Panc1 (cell line): ENCODE measurements around the gene CDK5RAP3.
A peak's percentile ranks its signal among the peaks of the same experiment; 100 is the strongest.

Source experiments
- CTCF ChIP-seq: fragments of 450-650 bp; IDR thresholded peaks from 2 replicates; pipeline ENCODE4 v1.5.1; 2017; ENCODE audit warnings: mild to moderate bottlenecking
- POLR2AphosphoS5 ChIP-seq: IDR thresholded peaks from 2 replicates; pipeline ENCODE4 v1.6.1; 2012; ENCODE audit warnings: mild to moderate bottlenecking, low read depth, low read length, moderate library complexity
- REST ChIP-seq, 2 experiments: IDR thresholded peaks; 2 replicates each; pipeline ENCODE4 v1.6.1; 2011 to 2012; ENCODE audit warnings: low read depth in 2 of 2, control low read depth in 1 of 2, low read length in 1 of 2, mild to moderate bottlenecking in 1 of 2, moderate library complexity in 1 of 2; ENCODE audit not compliant: insufficient read depth in 1 of 2
- SIN3A ChIP-seq: IDR thresholded peaks from 2 replicates; pipeline ENCODE4 v1.6.1; 2012; ENCODE audit warnings: low read depth, mild to moderate bottlenecking, low read length, moderate library complexity, borderline replicate concordance; ENCODE audit not compliant: insufficient read depth
- TCF7L2 ChIP-seq: IDR thresholded peaks from 2 replicates; pipeline ENCODE4 v1.6.1; 2011; ENCODE audit warnings: mild to moderate bottlenecking, low read depth, low read length, inconsistent platforms

- TF ChIP-seq CTCF (peak; percentile 63), REST (IDR thresholded peaks at IDR 0.05; ENCODE audit: insufficient read depth in 1 of 2, low read depth in 2 of 2, low read length in 1 of 2) (0 out of 4 replicates have a peak, but pooled peaks of 1 of the 2 experiments have one; percentile 8), POLR2AphosphoS5 (no peak), SIN3A (0 out of 2 replicates have a peak, but pooled peaks have one; percentile 63), TCF7L2 (peak; percentile 72)
Measured at GRCh38 chr17:48023400-48024148, 52.7 kb downstream of the CDK5RAP3 start.
